Sciatic nerve (tissue), 2 donors: ENCODE data around the gene AIG1. TPM values are rescaled to one million over a fixed set of nuclear protein-coding genes. Genes with fewer than 3 reads are reported as not detected.
"Not testable (repeated sequence)": the region's sequence is repeated elsewhere in the genome, so short reads cannot be mapped to it uniquely, and the experiment has no call there.

Source experiments
- ATAC-seq: fragments of 200-7000 bp; cut with Tn5 transposase; one replicate; pipeline ENCODE4 v1.9.1; 2020; ENCODE audit warnings: mild to moderate bottlenecking, moderate library complexity
- DNase-seq: peaks from one replicate; pipeline ENCODE4 v3.0.0-alpha.2; 2020; ENCODE audit warnings: low spot score
- intact Hi-C: fragments of 100-400 bp; cut with DNase I; formaldehyde crosslinking; loops from one replicate; pipeline ENCODE4 v1.14.2; 2022
- total RNA-seq: library from RNA; stranded (reverse); fragmentation: NEBNext Ultra II Directional; extraction: Animal tissue kit (Norgen Biotek cat#: 25700); gene quantifications from one replicate; pipeline ENCODE4 v1.2.1, GENCODE V29; 2021
- donor health status: DM: no; HTN: no; CAD: no.
- donor health status: DM: no; HTN: no; CAD: no.

AIG1 gene, protein sequence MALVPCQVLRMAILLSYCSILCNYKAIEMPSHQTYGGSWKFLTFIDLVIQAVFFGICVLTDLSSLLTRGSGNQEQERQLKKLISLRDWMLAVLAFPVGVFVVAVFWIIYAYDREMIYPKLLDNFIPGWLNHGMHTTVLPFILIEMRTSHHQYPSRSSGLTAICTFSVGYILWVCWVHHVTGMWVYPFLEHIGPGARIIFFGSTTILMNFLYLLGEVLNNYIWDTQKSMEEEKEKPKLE
- 22.6 TPM for total RNA-seq

DNA sequence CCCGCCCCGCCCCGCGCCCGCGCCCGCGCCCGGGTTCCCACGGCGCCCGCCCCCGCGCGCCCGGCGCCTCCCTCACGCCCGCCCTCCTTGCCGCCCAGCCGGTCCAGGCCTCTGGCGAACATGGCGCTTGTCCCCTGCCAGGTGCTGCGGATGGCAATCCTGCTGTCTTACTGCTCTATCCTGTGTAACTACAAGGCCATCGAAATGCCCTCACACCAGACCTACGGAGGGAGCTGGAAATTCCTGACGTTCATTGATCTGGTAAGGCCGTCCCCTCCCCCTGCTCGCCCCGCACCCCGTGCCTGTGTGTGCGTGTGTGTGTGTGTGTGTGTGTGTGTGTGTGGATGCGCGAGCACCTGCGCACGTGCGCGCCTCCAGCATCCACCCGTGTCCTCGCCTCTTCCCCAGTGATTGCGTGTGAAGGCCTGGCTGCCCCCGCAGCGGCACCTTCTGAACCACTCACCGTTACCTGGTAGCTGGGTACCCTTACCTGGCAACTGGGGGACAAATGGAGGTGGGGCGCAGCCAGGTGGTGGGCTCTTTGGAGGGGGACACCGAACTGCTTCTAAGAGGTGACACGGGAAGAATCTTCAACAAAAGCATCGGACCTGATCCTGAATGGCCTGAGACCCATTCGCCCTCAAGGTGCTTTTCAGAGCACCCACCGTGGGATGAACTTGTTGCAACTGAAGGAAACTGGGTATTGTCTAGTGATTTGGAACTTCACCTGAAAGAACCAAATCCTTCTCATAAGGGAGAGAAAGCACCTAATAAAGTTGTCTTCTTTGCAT is at the start of gene AIG1:
TSS of gene AIG1 (plus strand) at position 84 of the 791 bp plus-strand sequence. CDS start at position 121, 37 bp downstream.
- DNase-seq = peak; percentile 82
- peak; percentile 74 for ATAC-seq
- intact Hi-C loops = no loop called here

DNA sequence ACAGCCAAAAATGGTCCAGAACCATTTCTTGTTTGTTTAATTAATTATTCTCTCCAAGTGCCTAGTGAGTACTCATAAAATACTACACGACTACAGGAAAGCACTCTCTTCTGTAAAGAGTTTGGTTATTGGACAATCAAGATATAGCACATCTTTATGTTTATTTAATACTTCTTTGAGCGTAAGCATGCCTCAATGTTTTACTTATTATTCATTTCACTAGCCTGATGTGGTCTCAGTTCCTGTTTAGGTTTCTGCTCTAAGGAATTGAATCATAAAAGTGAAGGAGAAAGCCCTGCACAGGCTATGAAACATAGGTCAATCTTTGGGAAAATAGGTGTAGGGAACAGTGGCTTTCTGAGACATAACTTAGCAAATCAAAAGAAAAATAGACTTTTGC is 45.9 kb upstream of the AIG1 start:
- DNase-seq = no peak
- no peak for ATAC-seq
- intact Hi-C loops = no loop called here

DNA sequence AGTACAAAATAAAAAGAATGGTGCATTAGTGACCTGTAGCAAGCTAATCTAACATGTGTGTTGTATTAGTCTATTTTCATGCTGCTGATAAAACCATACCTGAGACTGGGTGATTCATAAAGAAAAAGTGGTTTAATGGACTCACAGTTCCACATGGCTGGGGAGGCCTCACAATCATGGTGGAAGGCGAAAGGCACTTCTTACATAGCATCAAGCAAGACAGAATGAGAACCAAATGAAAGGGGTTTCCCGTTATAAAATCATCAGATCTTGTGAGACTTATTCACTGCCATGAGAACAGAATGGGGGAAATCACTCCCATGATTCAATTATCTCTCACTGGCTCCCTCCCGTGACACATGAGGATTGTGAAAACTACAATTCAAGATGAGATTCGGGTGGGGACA is 45.4 kb upstream of the AIG1 start:
- DNase-seq = no peak
- no peak for ATAC-seq
- intact Hi-C loops = no loop called here

DNA sequence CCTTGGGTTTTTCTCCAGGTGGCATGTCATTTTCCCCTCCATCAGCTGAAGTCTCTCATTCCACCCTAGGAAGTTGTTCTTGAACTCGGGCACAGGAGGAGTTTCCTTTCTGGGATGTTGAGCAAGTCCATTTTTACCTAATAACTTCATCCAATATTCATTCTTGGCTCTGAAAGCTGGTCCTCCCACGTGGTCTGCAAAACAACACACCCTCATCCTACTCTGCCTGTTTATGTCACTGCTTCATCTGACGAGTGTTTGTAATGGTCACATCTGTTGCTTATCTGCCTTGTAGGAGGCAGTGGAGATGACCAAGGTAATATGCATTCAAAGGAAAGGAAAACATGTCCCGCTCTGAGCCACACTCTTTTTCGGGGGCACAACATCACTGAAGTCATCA is 41.7 kb upstream of the AIG1 start:
- intact Hi-C loops = no loop called here
- ATAC-seq = no peak

DNA sequence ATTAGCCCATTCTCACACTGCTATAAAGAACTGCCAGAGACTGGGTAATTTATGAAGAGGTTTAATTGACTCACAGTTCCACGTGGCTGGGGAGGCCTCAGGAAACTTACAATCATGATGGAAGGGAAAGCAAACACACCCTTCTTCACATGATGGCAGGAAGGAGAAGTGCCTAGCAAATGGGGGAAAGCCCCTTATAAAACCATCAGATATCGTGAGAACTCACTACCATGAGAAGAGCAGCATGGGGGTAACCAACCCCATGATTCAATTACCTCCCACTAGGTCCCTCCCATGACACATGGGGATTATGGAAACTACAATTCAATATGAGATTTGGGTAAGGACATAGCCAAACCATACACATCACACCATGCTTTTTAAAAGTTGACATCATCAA is 39.8 kb upstream of the AIG1 start:
- not testable (repeated sequence) for ATAC-seq, DNase-seq
- intact Hi-C loops = loop anchor here (10.0 kb wide), 1 partner anchor 326 kb away; no protein-coding TSS in a partner anchor

More for the DNA sequence above, 41.7 kb upstream of the AIG1 start:
- DNase-seq = no peak

DNA sequence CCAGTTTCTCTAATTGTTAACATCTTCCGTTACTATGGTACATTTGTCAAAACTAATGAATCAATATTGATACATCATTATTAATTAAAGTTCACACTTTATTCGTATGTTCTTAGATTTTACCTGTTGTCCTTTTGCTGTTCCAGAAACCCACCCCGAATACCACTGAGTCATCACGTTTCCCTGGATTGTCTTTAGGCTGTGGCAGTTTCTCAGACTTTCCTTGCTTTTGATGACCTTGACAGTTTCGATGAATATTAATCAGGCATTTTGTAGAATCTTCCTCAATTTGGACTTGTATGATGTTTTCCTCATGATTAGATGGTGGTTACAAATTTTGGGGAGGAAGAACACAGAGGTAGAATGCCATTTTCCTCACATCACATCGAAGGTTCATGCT is 39.1 kb upstream of the AIG1 start:
- ATAC-seq = no peak
- DNase-seq = no peak
- intact Hi-C loops = loop anchor here (10.0 kb wide), 1 partner anchor 327 kb away; no protein-coding TSS in a partner anchor

DNA sequence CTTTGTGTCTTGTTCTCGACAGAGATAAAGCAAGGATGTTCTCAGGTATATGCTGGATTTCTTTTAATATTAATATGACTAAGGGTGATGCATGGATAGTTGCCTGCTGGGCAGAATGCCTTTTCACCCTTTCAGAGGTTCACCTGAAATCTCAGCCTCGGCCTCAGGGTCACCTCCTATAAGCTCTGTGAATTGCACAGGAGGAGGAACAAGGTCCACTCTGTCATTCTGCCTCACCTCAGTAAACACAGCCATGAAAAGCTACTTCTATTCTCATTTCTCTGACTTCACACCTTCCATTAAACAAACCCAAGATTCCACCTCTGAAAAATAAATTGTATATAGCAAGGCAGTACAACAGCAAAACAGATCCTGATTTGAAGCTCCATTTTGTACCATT is 38.1 kb upstream of the AIG1 start:
- intact Hi-C loops = loop anchor here (10.0 kb wide), 1 partner anchor 328 kb away; no protein-coding TSS in a partner anchor
- DNase-seq (no peak), ATAC-seq (no peak)

DNA sequence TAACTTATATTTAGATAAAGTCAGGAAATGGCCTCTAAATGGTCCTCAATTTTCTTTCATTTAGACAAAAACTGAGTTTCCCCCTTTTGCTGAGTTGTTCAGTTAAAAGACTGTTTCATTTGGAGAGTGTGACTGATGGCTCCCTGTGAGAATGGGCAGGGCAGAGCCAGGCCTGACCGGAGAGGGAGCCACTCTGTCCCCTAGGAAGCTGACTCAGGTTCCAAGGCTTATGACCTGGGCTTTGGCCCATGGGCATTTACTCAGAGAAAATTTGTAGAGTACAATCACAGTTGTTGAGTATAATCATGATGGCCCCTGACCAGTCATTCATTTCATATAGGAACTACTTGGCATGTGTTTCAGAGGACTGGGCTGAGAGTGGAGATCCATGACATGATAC is 37.0 kb upstream of the AIG1 start:
- DNase-seq (no peak), ATAC-seq (no peak)
- intact Hi-C loops = loop anchor here (10.0 kb wide), 1 partner anchor 329 kb away; no protein-coding TSS in a partner anchor

DNA sequence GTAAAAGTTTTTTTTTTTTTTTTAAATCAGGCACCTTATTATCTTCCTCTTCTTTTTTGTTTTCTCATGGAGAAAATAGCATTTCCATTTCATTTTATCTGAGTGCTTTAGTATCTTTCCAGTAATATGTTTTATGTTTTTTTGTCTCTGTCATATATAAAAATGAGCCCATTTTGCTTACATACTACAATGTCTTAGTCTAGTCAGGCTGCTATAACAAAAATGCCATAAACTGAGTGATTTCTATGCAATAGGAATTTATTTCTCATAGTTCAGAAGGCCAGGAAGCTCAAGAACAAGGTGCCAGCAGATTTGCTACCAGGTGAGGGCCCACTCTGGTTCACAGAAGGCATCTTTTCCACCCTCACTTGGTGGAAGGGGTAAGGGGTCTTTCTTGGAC is 35.7 kb upstream of the AIG1 start:
- no peak for DNase-seq
- intact Hi-C loops = loop anchor here (10.0 kb wide), 1 partner anchor 330 kb away; no protein-coding TSS in a partner anchor
- no peak for ATAC-seq

DNA sequence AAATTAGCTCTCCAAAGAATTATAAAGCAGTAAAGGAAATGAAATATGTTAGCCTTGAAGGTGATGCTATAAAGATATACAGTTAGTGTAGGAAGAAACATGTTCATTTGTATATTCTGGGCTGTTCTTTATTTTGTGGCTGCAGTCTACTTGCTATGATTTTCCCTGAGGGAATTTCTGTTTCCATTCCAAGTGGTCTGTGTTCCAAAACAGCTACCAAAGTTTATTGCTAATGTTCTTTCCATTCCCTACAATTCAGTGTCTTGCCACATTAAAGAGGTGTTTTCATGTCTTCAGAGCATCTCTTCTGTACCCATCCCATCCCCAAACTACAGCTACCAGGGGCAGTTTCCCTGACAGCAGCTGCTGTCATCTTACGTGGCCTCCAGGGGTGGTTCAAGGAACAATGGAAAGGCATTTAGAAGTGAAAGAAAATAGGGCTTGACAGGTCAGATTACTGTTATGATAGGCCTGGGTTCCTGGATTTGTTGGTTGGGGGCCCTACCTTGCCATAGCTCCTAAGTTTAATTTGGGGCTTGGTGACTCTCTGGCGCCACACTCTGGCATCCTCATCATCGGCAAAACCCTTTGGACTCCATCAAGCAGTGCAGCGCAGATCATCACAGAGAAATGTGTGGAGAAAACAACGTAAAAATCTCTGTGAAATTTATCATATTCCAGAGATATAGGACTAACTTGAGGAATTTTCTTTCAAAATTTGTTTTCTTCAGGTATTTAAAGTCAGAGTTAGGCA is 33.8 kb upstream of the AIG1 start:
- no peak for DNase-seq
- peak; percentile 64 for ATAC-seq
- intact Hi-C loops = loop anchor here (10.0 kb wide), 1 partner anchor 332 kb away; no protein-coding TSS in a partner anchor

DNA sequence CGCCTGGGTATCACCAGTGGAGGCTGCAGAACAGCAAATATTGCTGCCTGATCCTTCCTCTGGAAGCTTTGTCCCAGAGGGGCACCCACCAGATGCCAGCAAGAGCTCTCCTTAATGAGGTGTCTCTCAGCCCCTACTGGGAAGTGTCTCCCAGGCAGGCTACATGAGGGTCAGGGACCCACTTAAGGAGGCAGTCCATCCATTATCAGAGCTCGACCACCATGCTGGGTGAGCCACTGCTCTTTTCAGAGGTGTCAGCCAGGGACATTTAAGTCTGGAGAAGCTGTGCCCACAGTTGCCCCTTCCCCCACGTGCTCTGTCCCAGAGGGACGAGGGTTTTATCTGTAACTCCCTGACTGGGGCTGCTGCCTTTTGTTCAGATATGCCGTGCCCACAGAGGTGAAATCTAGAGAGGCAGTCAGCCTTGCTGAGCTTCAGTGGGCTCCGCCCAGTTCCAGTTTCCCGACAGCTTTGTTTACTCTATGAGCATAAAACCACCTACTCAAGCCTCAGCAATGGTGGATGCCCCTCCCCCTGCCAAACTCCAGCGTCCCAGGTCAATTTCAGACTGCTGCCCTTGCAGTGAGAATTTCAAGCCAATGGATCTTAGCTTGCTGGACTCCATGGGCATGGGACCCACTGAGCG is 25.9 kb upstream of the AIG1 start:
- ATAC-seq (no peak), DNase-seq (no peak)
- intact Hi-C loops = no loop called here

DNA sequence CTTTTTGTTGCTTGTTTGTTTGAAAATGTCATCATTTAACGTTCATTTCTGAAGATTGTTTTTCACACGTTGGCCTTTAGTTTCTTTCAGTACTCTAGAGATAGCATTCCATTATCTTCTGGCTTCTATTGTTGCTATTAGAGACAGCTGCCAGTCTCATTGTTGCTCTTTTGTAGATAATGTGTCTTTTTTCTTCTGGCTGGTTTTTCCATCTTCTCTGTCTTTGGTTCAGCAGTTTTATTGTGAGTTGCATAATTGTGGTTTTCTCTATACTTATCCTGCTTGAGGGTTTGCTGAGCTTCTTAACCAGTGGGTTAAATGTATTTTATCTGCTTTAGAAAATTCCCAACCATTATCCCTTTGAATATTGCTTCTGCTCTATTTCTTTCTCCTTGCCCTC is 23.2 kb upstream of the AIG1 start:
- DNase-seq (no peak), ATAC-seq (no peak)
- intact Hi-C loops = no loop called here

DNA sequence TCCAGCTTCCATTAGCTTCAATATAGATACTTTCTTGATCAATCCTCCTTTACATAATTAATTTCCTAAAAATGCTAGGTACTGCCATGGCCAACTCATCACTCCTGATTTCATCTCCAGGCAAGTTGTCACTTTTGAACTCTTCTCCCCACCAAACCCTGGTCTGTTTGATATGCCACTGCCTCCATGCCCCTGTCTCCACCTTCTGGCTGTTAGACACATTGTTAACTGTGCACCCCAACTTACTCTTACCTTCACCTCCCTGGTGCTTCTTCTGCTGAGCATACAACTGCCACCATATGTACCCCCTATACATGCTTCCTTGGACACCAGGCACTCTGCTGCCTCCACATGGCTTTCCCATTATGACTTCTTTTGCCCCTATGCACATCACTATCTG is 21.9 kb upstream of the AIG1 start:
- intact Hi-C loops = no loop called here
- ATAC-seq = no peak
- DNase-seq = no peak

DNA sequence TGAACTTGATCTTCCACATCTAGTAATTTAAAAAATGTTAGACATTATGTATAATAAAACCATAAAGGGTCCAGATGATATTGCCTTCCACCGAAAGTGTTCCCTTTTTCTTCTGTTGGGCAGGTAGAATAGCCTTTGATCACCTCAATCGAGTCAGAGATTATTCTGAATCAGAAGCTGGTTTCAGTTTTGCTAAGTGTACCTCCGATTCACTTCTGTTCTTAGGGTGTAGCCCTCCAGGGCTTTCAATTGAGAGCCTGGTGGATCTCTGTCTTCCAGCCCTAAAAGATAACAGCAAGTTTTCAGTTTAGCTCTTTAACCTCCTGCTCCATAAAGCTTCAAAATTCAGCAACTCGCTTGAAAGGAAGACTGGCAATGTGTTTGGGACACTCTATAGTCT is 21.1 kb upstream of the AIG1 start:
- no peak for ATAC-seq

DNA sequence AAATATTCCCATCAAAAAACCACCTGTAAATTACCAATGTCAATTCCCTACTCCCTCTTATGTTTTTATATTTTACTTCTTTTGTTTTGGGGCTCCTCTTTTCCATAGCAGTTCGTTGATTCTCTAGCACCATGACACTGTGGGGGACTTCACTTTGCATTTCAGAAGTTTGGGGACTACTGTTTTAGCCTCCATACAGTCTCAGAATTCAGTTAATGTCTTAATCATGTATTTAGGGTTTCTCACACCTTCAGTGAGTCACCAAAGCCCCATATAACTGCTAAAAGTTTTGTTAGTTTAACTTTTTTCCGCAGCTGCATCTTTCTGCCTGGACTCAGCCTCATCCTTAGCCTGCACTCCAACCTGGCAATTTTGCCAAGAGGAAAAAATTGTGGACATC is 20.7 kb upstream of the AIG1 start:
- no peak for DNase-seq
- intact Hi-C loops = no loop called here
- no peak for ATAC-seq

More for the DNA sequence above, 21.1 kb upstream of the AIG1 start:
- DNase-seq = no peak
- intact Hi-C loops = no loop called here

DNA sequence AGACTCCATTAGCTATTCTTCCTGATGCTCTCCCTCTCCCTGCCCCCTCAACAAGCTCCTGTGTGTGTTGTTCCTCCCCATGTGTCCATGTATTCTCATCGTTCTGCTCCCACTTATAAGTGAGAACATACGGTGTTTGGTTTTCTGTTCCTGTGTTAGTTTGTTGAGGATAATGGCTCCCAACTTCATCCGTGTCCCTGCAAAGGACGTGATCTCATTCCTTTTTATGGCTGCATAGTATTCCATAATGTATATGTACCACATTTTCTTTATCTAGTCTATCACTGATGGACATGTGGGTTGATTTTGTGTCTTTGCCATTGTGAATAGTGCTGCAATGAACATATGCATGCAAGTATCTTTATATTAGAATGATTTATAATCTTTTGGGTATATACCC is 16.3 kb upstream of the AIG1 start:
- intact Hi-C loops, ATAC-seq, DNase-seq: not testable (repeated sequence)

DNA sequence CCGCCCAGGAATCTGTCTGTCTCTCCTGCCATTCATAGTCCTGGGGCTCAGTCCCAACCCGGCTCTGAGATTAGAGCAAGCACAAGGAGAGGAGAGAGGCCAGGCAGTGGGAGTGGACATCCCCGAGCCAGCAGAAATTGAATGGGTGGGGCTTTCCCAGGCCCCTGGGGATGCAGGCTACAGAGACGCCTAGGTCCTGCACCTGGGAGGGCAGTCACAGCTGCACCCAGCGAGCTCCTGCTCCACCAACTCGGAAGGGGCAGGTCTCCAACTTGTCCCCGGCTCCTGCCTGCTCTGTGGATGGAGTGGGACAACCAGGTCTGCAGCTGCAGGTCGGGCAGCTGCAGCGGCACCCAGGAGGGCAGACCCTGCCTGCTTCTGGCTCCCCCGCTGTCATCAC is 11.1 kb upstream of the AIG1 start:
- ATAC-seq (no peak), DNase-seq (no peak)
- intact Hi-C loops = no loop called here

DNA sequence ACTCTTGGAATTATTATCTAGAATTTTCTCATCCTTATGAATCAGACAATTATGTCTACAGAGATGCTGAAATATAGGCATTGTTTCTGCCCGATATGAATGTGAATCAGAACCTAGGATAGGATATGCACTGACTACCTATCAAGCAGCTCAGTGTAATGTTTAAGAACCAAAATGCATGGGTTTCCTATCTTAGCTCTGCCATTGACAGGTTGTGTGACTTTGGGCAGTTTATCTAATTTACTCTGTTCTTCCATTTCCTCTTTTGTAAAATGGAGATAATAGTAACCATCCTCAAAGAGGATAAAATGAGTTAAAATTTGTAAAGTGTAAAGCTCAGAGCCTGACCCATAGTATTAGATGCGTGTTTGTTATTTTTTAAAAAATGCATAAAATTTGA is 10.2 kb upstream of the AIG1 start:
- intact Hi-C loops = no loop called here
- DNase-seq (no peak), ATAC-seq (no peak)

DNA sequence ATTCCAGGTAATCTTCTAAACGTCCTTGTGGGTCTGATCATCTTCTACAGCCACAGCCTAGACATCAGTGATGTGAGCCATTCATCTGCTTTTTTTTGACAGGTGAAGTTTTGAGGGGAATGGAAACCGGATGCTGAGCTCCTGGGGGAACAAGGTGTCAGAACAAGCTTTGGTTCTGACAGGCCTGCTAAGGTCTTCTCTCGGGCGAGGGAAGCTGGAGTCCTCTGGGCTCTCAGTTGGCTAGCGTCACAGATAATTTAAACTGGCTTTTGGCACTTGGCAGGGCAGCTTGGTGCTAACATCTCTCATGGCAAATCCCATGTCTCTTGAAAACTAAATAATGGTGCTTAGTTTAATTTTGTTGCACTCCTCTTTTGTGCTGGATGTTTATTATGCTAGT is 8.4 kb upstream of the AIG1 start:
- intact Hi-C loops = no loop called here
- ATAC-seq (no peak), DNase-seq (no peak)
